ENCODE results near the gene MYO5B. TPM values are rescaled to one million over a fixed set of nuclear protein-coding genes. Genes with fewer than 3 reads are reported as not detected.

MYO5B gene
- total RNA-seq, 4 donors from 2014 or later, result 2.0 to 13.9 (median 5.3) TPM

- Histone ChIP-seq H3K36me3 (no peaks in the 10 kb centered on the region), H3K9me3 (no peaks in the 10 kb centered on the region), H3K4me3 (no peak overlapping the region), H3K27ac (replicated peaks in 1 of 4) (no peak overlapping the region), H3K27me3 (peaks cover 0 to 50% (median 4%) of the 10 kb centered on the region in 4 donors), H3K4me1 (peaks cover 4 to 7% (median 7%) of the 10 kb centered on the region in 4 donors)
- intact Hi-C loops (cut with DNase I), result no loop called here
- TF ChIP-seq, protein P1, sequence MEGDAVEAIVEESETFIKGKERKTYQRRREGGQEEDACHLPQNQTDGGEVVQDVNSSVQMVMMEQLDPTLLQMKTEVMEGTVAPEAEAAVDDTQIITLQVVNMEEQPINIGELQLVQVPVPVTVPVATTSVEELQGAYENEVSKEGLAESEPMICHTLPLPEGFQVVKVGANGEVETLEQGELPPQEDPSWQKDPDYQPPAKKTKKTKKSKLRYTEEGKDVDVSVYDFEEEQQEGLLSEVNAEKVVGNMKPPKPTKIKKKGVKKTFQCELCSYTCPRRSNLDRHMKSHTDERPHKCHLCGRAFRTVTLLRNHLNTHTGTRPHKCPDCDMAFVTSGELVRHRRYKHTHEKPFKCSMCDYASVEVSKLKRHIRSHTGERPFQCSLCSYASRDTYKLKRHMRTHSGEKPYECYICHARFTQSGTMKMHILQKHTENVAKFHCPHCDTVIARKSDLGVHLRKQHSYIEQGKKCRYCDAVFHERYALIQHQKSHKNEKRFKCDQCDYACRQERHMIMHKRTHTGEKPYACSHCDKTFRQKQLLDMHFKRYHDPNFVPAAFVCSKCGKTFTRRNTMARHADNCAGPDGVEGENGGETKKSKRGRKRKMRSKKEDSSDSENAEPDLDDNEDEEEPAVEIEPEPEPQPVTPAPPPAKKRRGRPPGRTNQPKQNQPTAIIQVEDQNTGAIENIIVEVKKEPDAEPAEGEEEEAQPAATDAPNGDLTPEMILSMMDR (IDR thresholded peaks at IDR 0.05), result no peak
- TF ChIP-seq POLR2A (IDR thresholded peaks at IDR 0.05; ENCODE audit: low read depth) (no peak), EP300 (IDR thresholded peaks at IDR 0.05) (no peak), POLR2AphosphoS5 (IDR thresholded peaks at IDR 0.05) (no peak)
- WGBS, result 75% methylated on average over 6 of the region's 6 CpGs
- no peak for DNase-seq (ENCODE audit: extremely low spot score)
Measured at GRCh38 chr18:50188652-50189051, 6.3 kb downstream of the MYO5B start.

- Histone ChIP-seq H3K4me3 (no peak overlapping the region), H3K9me3 (no peaks in the 10 kb centered on the region), H3K4me1 (no peaks in the 10 kb centered on the region), H3K27ac (replicated peaks in 1 of 4) (no peak overlapping the region), H3K36me3 (no peaks in the 10 kb centered on the region), H3K27me3 (peaks cover 0 to 48% (median 0%) of the 10 kb centered on the region in 4 donors)
- intact Hi-C loops (cut with DNase I), result no loop called here
- 94% methylated on average over 3 of the region's 3 CpGs for WGBS
- DNase-seq (ENCODE audit: extremely low spot score), result no peak
- TF ChIP-seq POLR2A (IDR thresholded peaks at IDR 0.05; ENCODE audit: low read depth) (no peak), EP300 (IDR thresholded peaks at IDR 0.05) (no peak), POLR2AphosphoS5 (IDR thresholded peaks at IDR 0.05) (no peak)
- TF ChIP-seq, protein P1 (IDR thresholded peaks at IDR 0.05), result no peak
Measured at GRCh38 chr18:50187659-50188058, 7.3 kb downstream of the MYO5B start.

- intact Hi-C loops (cut with DNase I), result no loop called here
- H3K36me3 ChIP-seq, result no peaks in the 10 kb centered on the region
- WGBS, result 92% methylated on average over 1 of the region's 1 CpG
- no peak overlapping the region for H3K27ac ChIP-seq (replicated peaks in 1 of 4)
- H3K27me3 ChIP-seq, result peaks cover 0 to 38% (median 0%) of the 10 kb centered on the region in 4 donors
- no peaks in the 10 kb centered on the region for H3K4me1 ChIP-seq
- no peak for DNase-seq (ENCODE audit: extremely low spot score)
- H3K9me3 ChIP-seq, result no peaks in the 10 kb centered on the region
- TF ChIP-seq, protein P1 (IDR thresholded peaks at IDR 0.05), result no peak
- TF ChIP-seq POLR2AphosphoS5 (IDR thresholded peaks at IDR 0.05) (no peak), EP300 (IDR thresholded peaks at IDR 0.05) (no peak), POLR2A (IDR thresholded peaks at IDR 0.05; ENCODE audit: low read depth) (no peak)
- no peak overlapping the region for H3K4me3 ChIP-seq
Measured at GRCh38 chr18:50186385-50186784, 8.6 kb downstream of the MYO5B start.

GRCh38 chr18:50183556-50183955 lies 11.4 kb downstream of the MYO5B start:
- H3K9me3 ChIP-seq, result no peaks in the 10 kb centered on the region
- no peak overlapping the region for H3K4me3 ChIP-seq
- WGBS, result 82% methylated on average over 5 of the region's 5 CpGs
- DNase-seq (ENCODE audit: extremely low spot score), result no peak
- no peaks in the 10 kb centered on the region for H3K36me3 ChIP-seq
- no peaks in the 10 kb centered on the region for H3K4me1 ChIP-seq
- TF ChIP-seq POLR2AphosphoS5 (IDR thresholded peaks at IDR 0.05), result no peak
- no peak for TF ChIP-seq POLR2A (IDR thresholded peaks at IDR 0.05; ENCODE audit: low read depth)
- no peak for TF ChIP-seq EP300 (IDR thresholded peaks at IDR 0.05)
- TF ChIP-seq, protein P1 (IDR thresholded peaks at IDR 0.05), result no peak
- peaks cover 0 to 21% (median 0%) of the 10 kb centered on the region in 4 donors for H3K27me3 ChIP-seq
- intact Hi-C loops (cut with DNase I), result no loop called here
- no peak overlapping the region for H3K27ac ChIP-seq (replicated peaks in 1 of 4)

DNA sequence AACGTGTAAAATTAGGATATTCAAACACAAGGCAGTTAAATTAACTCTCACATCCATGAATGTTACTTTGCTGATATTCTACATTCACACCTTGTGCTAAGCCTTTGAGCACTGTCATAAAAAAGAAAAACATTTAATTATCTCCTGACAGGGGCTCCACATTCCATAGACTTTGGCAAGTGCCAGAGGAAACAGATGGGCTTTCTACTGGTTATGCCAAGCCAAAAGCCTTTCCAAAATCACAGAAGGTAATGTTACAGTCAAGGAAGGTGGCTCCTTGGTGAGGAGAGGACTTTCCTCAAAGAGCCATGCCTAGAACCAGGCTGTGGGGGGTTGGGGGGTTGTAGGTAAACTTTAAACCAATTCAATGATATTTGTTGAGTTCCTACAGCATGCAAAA lies 12.4 kb downstream of the MYO5B start:
- WGBS, result 84% methylated on average over 1 of the region's 1 CpG
- H3K36me3 ChIP-seq, result no peaks in the 10 kb centered on the region
- H3K9me3 ChIP-seq, result no peaks in the 10 kb centered on the region
- H3K27me3 ChIP-seq, result peaks cover 0 to 21% (median 0%) of the 10 kb centered on the region in 4 donors
- intact Hi-C loops (cut with DNase I), result no loop called here
- TF ChIP-seq EP300 (IDR thresholded peaks at IDR 0.05) (no peak), POLR2AphosphoS5 (IDR thresholded peaks at IDR 0.05) (no peak), POLR2A (IDR thresholded peaks at IDR 0.05; ENCODE audit: low read depth) (no peak)
- TF ChIP-seq, protein P1 (IDR thresholded peaks at IDR 0.05), result no peak
- H3K4me3 ChIP-seq, result no peak overlapping the region
- no peak overlapping the region for H3K27ac ChIP-seq (replicated peaks in 1 of 4)
- H3K4me1 ChIP-seq, result no peaks in the 10 kb centered on the region
- DNase-seq (ENCODE audit: extremely low spot score), result no peak

Data from esophagus muscularis mucosa (tissue), 4 donors.